H1 (cell line): ENCODE results near the gene DOCK1. TPM values are rescaled to one million over a fixed set of nuclear protein-coding genes. Genes with fewer than 3 reads are reported as not detected.

Experiments used
- GABPA ChIP-seq: IDR thresholded peaks from 2 replicates; pipeline ENCODE4 v1.6.1; 2011; ENCODE audit warnings: mild to moderate bottlenecking, low read length, moderate library complexity, borderline replicate concordance; ENCODE audit not compliant: insufficient read depth
- MAFK ChIP-seq: IDR thresholded peaks from 2 replicates; pipeline ENCODE4 v1.6.1; 2012; ENCODE audit warnings: low read depth, mild to moderate bottlenecking, improper control_type of control experiment, low read length
- RNF2 ChIP-seq: fragments of 200-900, 300-1000 bp; sonication (generic); IDR thresholded peaks from 2 replicates; pipeline ENCODE4 v1.7.1; 2016; ENCODE audit warnings: borderline replicate concordance, low read depth, mild to moderate bottlenecking, antibody characterized with exemption, low read length; ENCODE audit not compliant: poor library complexity, severe bottlenecking; ENCODE audit errors: missing control alignments
- RXRA ChIP-seq: IDR thresholded peaks from 2 replicates; pipeline ENCODE4 v1.6.1; 2011; ENCODE audit warnings: low read depth, mild to moderate bottlenecking, low read length, moderate library complexity; ENCODE audit not compliant: insufficient read depth
- SP4 ChIP-seq: IDR thresholded peaks from 2 replicates; pipeline ENCODE4 v1.6.1; 2012; ENCODE audit warnings: low read length, inconsistent platforms
- SUZ12 ChIP-seq: fragments of 200-600 bp; sonication (generic); IDR thresholded peaks from 2 replicates; pipeline ENCODE4 v1.6.1; 2012; ENCODE audit warnings: mild to moderate bottlenecking, inconsistent platforms, low read length, moderate library complexity, mixed read lengths
- ZNF274 ChIP-seq: IDR thresholded peaks from 2 replicates; pipeline ENCODE4 v1.7.0; 2012; ENCODE audit warnings: low read length, borderline replicate concordance; ENCODE audit errors: extremely low read depth
- polyA plus RNA-seq, 7 experiments: library from polyadenylated mRNA; depleted of rRNA in 3 of 7; stranded (reverse) in 5 of 7; unstranded in 2 of 7; fragments of >200 nt in 5 of 7; fragments of 200-250 nt in 2 of 7; gene quantifications; 1 replicate in 5 of 7; 2 replicates in 1 of 7; 4 replicates in 1 of 7; pipeline versions ENCODE4 v1.2.1 to v1.2.3, GENCODE V29; 2011 to 2013; ENCODE audit warnings: missing spikeins in 2 of 7, mixed read lengths in 2 of 7
- total RNA-seq: library from RNA; stranded (reverse); fragmentation: NEBNext Ultra II Directional; extraction: Animal tissue kit (Norgen Biotek cat#: 25700); gene quantifications from 2 replicates; pipeline ENCODE4 v1.2.1, GENCODE V29; 2021

DOCK1 gene
- total and polyA plus RNA-seq, 2 of the 8 experiments (the other 6 are each of a cell fraction or from before 2014, with no cell fraction given) = 11.6 to 53.0 TPM

DNA sequence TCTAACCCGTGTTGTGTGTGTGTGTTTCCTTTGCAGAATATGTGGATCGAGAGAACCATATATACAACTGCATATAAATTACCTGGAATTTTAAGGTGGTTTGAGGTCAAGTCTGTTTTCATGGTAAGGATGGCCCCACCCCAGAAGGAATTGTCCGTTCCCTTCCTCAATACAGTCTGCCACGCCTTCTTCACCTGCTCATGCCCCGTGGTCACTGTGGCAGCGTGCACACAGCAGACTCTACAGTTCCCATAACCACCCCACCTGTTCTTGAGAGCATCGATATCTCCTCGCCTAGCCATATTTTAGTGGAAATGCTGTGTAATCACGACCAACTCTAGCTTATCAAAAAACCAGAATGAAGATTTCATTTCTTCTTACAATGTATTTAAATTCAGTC, 509.9 kb downstream of the DOCK1 start (continued):
- TF ChIP-seq ZNF274 (no peak), SUZ12 (no peak), GABPA (no peak), SP4 (no peak), MAFK (no peak), RNF2 (no peak), RXRA (no peak)
